WERI-Rb-1 (cell line): Measurements from ENCODE around the gene SLIT3.

ENCODE experiments used
- DNase-seq: peaks from one replicate; pipeline ENCODE4 v3.0.0-alpha.2; 2020
- H3K27ac ChIP-seq: fragments of 250-450 bp; sonication (Bioruptor Pico); 2 replicates; pipeline ENCODE4 v1.5.1; 2020; ENCODE audit warnings: mild to moderate bottlenecking, moderate library complexity
- H3K27me3 ChIP-seq: fragments of 250-450 bp; sonication (Bioruptor Pico); 2 replicates; pipeline ENCODE4 v1.5.1; 2021; ENCODE audit warnings: mild to moderate bottlenecking, low read depth, moderate library complexity; ENCODE audit not compliant: insufficient read depth, severe bottlenecking
- H3K36me3 ChIP-seq: fragments of 250-450 bp; sonication (Bioruptor Pico); 2 replicates; pipeline ENCODE4 v1.5.1; 2020; ENCODE audit warnings: mild to moderate bottlenecking, moderate library complexity
- H3K4me3 ChIP-seq: 2 replicates; pipeline ENCODE4 v1.5.1; 2011; ENCODE audit warnings: low read depth, mild to moderate bottlenecking, control low read depth, low read length
- H3K9me3 ChIP-seq: fragments of 250-450 bp; sonication (Bioruptor Pico); 2 replicates; pipeline ENCODE4 v1.5.1; 2021; ENCODE audit warnings: mild to moderate bottlenecking, moderate library complexity; ENCODE audit not compliant: severe bottlenecking
- CTCF ChIP-seq: IDR thresholded peaks from 2 replicates; pipeline ENCODE4 v1.5.1; 2011; ENCODE audit warnings: low read depth, mild to moderate bottlenecking, control low read depth, inconsistent platforms, low read length

Gene SLIT3

GRCh38 chr5:168670881-168671575 lies 629.9 kb downstream of the SLIT3 start:
- Histone ChIP-seq H3K27ac (no peak overlapping the region), H3K36me3 (no peaks in the 10 kb centered on the region), H3K4me3 (no peak overlapping the region), H3K27me3 (no peaks in the 10 kb centered on the region), H3K9me3 (no peaks in the 10 kb centered on the region)
- TF ChIP-seq CTCF, result peak; percentile 33; the same call in 1 of the 2 replicates
- DNase-seq, result peak; percentile 47

GRCh38 chr5:168669668-168670378 lies 631.1 kb downstream of the SLIT3 start:
- Histone ChIP-seq H3K36me3 (no peaks in the 10 kb centered on the region), H3K27ac (no peak overlapping the region), H3K4me3 (no peak overlapping the region), H3K27me3 (no peaks in the 10 kb centered on the region), H3K9me3 (no peaks in the 10 kb centered on the region)
- no peak for DNase-seq
- TF ChIP-seq CTCF, result no peak

GRCh38 chr5:168669156-168669555 lies 631.8 kb downstream of the SLIT3 start:
- Histone ChIP-seq H3K36me3 (no peaks in the 10 kb centered on the region), H3K9me3 (no peaks in the 10 kb centered on the region), H3K27me3 (no peaks in the 10 kb centered on the region), H3K27ac (no peak overlapping the region), H3K4me3 (no peak overlapping the region)
- no peak for DNase-seq
- no peak for TF ChIP-seq CTCF

GRCh38 chr5:168668078-168668477 lies 632.9 kb downstream of the SLIT3 start:
- Histone ChIP-seq H3K9me3 (no peaks in the 10 kb centered on the region), H3K27me3 (no peaks in the 10 kb centered on the region), H3K27ac (no peak overlapping the region), H3K4me3 (no peak overlapping the region), H3K36me3 (no peaks in the 10 kb centered on the region)
- no peak for TF ChIP-seq CTCF
- no peak for DNase-seq

GRCh38 chr5:168667301-168667840 lies 633.6 kb downstream of the SLIT3 start:
- H3K9me3 ChIP-seq, result no peaks in the 10 kb centered on the region
- H3K36me3 ChIP-seq, result no peaks in the 10 kb centered on the region
- no peak for TF ChIP-seq CTCF
- no peak overlapping the region for H3K4me3 ChIP-seq
- H3K27ac ChIP-seq, result no peak overlapping the region
- no peaks in the 10 kb centered on the region for H3K27me3 ChIP-seq
- no peak for DNase-seq
